Activated B cell treated with CpG ODN at 0.5 μM for 24 hours (primary cell): ENCODE data around the gene PRPF31. TPM values are rescaled to one million over a fixed set of nuclear protein-coding genes. Genes with fewer than 3 reads are reported as not detected.
A peak's percentile ranks its signal among the peaks of the same experiment; 100 is the strongest.

Experiments used
- ATAC-seq: fragments of 200-7000 bp; cut with Tn5 transposase; one replicate; pipeline ENCODE4 v1.10.0; 2021; ENCODE audit warnings: low read depth, mild to moderate bottlenecking, moderate library complexity
- CTCF ChIA-PET: fragments of 350-600 bp; sonication (Branson Sonifier 250); formaldehyde crosslinking; loops from one replicate; lab custom pipeline; 2021; ENCODE audit warnings: antibody characterized with exemption; lab: Charles Lee
- POLR2A ChIA-PET: fragments of 350-600 bp; sonication (Branson Sonifier 250); formaldehyde crosslinking; loops from one replicate; lab custom pipeline; 2021; ENCODE audit warnings: antibody characterized with exemption; lab: Charles Lee
- DNase-seq: peaks from one replicate; pipeline ENCODE4 v3.0.0; 2022
- H3K27ac Mint-ChIP-seq: one replicate; pipeline ENCODE4 v1.8.0; 2020; ENCODE audit warnings: mixed read lengths
- H3K27me3 Mint-ChIP-seq: one replicate; pipeline ENCODE4 v1.8.0; 2021; ENCODE audit warnings: mixed read lengths
- H3K36me3 Mint-ChIP-seq: one replicate; pipeline ENCODE4 v1.8.0; 2021; ENCODE audit warnings: low read depth, mixed read lengths
- H3K4me1 Mint-ChIP-seq: one replicate; pipeline ENCODE4 v1.8.0; 2021; ENCODE audit warnings: mixed read lengths
- H3K4me3 Mint-ChIP-seq: one replicate; pipeline ENCODE4 v1.8.0; 2020; ENCODE audit warnings: mild to moderate bottlenecking, mixed read lengths
- H3K9me3 Mint-ChIP-seq: one replicate; pipeline ENCODE4 v1.8.0; 2020; ENCODE audit warnings: mixed read lengths
- CTCF ChIP-seq: fragments of 200-600 bp; IDR thresholded peaks from one replicate; pipeline ENCODE4 v1.8.0; 2022; ENCODE audit warnings: antibody characterized with exemption, mild to moderate bottlenecking
- intact Hi-C: fragments of 100-400 bp; cut with micrococcal nuclease; formaldehyde crosslinking; loops from one replicate; pipeline ENCODE4 v1.15.1; 2024
- total RNA-seq: library from RNA; stranded (reverse); gene quantifications from 2 replicates; pipeline ENCODE4 v1.2.3, GENCODE V29; 2022

PRPF31 gene
- total RNA-seq, 1 donor from 2014 or later = 78.9 TPM

- ATAC-seq = no peak
- Mint-ChIP-seq H3K4me3 (no peak overlapping the region), H3K36me3 (peaks cover 15% of the 10 kb centered on the region), H3K9me3 (no peaks in the 10 kb centered on the region), H3K4me1 (peaks cover 54% of the 10 kb centered on the region), H3K27ac (no peak overlapping the region), H3K27me3 (peaks cover 15% of the 10 kb centered on the region)
- intact Hi-C loops = loop anchor here (1.0 to 10.0 kb wide), 2 partner anchors 38 to 132 kb away; no protein-coding TSS in a partner anchor
- no peak for TF ChIP-seq CTCF
- ChIA-PET CTCF (no interaction called here), POLR2A (interaction anchor here (0.7 kb wide), 1 partner anchor 38 kb away, joined by 3 read pairs; the partner anchor contains the start of gene RPS9)
- DNase-seq = no peak
These were observed 47.3 kb downstream of the PRPF31 start for GRCh38 chr19:54162884-54163283.

- no peak for ATAC-seq
- no peak overlapping the region for H3K27ac Mint-ChIP-seq
These were observed 49.0 kb downstream of the PRPF31 start for GRCh38 chr19:54164369-54165068.

GRCh38 chr19:54165222-54165621 is 49.7 kb downstream of the PRPF31 start:
- DNase-seq (no peak), ATAC-seq (no peak)
- ChIA-PET CTCF (no interaction called here), POLR2A (interaction anchor here (0.7 to 1.0 kb wide), 2 partner anchors 24 to 28 kb away, joined by 3 to 4 read pairs; partner anchors contain the start of genes CNOT3 and MBOAT7)
- no peaks in the 10 kb centered on the region for H3K9me3 Mint-ChIP-seq
- no peak overlapping the region for H3K27ac Mint-ChIP-seq
- TF ChIP-seq CTCF = no peak
- H3K4me3 Mint-ChIP-seq = no peak overlapping the region
- peaks cover 19% of the 10 kb centered on the region for H3K27me3 Mint-ChIP-seq
- intact Hi-C loops = loop anchor here (10.0 kb wide), 1 partner anchor 130 kb away; no protein-coding TSS in a partner anchor
- peaks cover 1% of the 10 kb centered on the region for H3K36me3 Mint-ChIP-seq
- H3K4me1 Mint-ChIP-seq = peaks cover 39% of the 10 kb centered on the region

More at GRCh38 chr19:54164369-54165068, 49.0 kb downstream of the PRPF31 start:
- intact Hi-C loops = loop anchor here (10.0 kb wide), 1 partner anchor 130 kb away; no protein-coding TSS in a partner anchor
- no peak overlapping the region for H3K4me3 Mint-ChIP-seq
- no peak for DNase-seq
- peaks cover 19% of the 10 kb centered on the region for H3K27me3 Mint-ChIP-seq
- ChIA-PET CTCF (no interaction called here), POLR2A (interaction anchor here (0.7 kb wide), 1 partner anchor 25 kb away, joined by 4 read pairs; the partner anchor contains the start of gene MBOAT7)
- TF ChIP-seq CTCF = no peak
- H3K36me3 Mint-ChIP-seq = peaks cover 4% of the 10 kb centered on the region
- peaks cover 46% of the 10 kb centered on the region for H3K4me1 Mint-ChIP-seq
- H3K9me3 Mint-ChIP-seq = no peaks in the 10 kb centered on the region

GRCh38 chr19:54168174-54168917 is 52.8 kb downstream of the PRPF31 start:
- intact Hi-C loops = loop anchor here (1.0 to 10.0 kb wide), 5 partner anchors 63 to 222 kb away; no protein-coding TSS in a partner anchor
- Mint-ChIP-seq H3K27me3 (peaks cover 17% of the 10 kb centered on the region), H3K9me3 (no peaks in the 10 kb centered on the region), H3K36me3 (no peaks in the 10 kb centered on the region), H3K4me1 (peaks cover 24% of the 10 kb centered on the region), H3K27ac (no peak overlapping the region), H3K4me3 (no peak overlapping the region)
- ChIA-PET POLR2A (no interaction called here), CTCF (interaction anchor here (1.0 to 2.3 kb wide), 4 partner anchors 9 to 98 kb away, joined by 3 to 13 read pairs (median 4); partner anchors contain the start of genes LENG1, MBOAT7 and TSEN34)
- ATAC-seq (peak; percentile 89), DNase-seq (peak; percentile 85)
- peak; percentile 71 for TF ChIP-seq CTCF
